WERI-Rb-1 (cell line): ENCODE results near the gene HPCAL4.

Source experiments
- DNase-seq: peaks from one replicate; pipeline ENCODE4 v3.0.0-alpha.2; 2020
- H3K27ac ChIP-seq: fragments of 250-450 bp; sonication (Bioruptor Pico); 2 replicates; pipeline ENCODE4 v1.5.1; 2020; ENCODE audit warnings: mild to moderate bottlenecking, moderate library complexity
- H3K27me3 ChIP-seq: fragments of 250-450 bp; sonication (Bioruptor Pico); 2 replicates; pipeline ENCODE4 v1.5.1; 2021; ENCODE audit warnings: mild to moderate bottlenecking, low read depth, moderate library complexity; ENCODE audit not compliant: insufficient read depth, severe bottlenecking
- H3K36me3 ChIP-seq: fragments of 250-450 bp; sonication (Bioruptor Pico); 2 replicates; pipeline ENCODE4 v1.5.1; 2020; ENCODE audit warnings: mild to moderate bottlenecking, moderate library complexity
- H3K4me3 ChIP-seq: 2 replicates; pipeline ENCODE4 v1.5.1; 2011; ENCODE audit warnings: low read depth, mild to moderate bottlenecking, control low read depth, low read length
- H3K9me3 ChIP-seq: fragments of 250-450 bp; sonication (Bioruptor Pico); 2 replicates; pipeline ENCODE4 v1.5.1; 2021; ENCODE audit warnings: mild to moderate bottlenecking, moderate library complexity; ENCODE audit not compliant: severe bottlenecking
- CTCF ChIP-seq: IDR thresholded peaks from 2 replicates; pipeline ENCODE4 v1.5.1; 2011; ENCODE audit warnings: low read depth, mild to moderate bottlenecking, control low read depth, inconsistent platforms, low read length

HPCAL4 gene

GRCh38 chr1:39691383-39692151, at the start of gene HPCAL4:
Gene HPCAL4, minus strand, starts transcription at chr1:39691433. Its CDS starts 6,830 bp downstream, at chr1:39684603.
- peak; percentile 96 for DNase-seq
- H3K9me3 ChIP-seq = no peaks in the 10 kb centered on the region
- H3K4me3 ChIP-seq = peak within 1 kb of the TSS; percentile 48
- no peak for TF ChIP-seq CTCF
- H3K27me3 ChIP-seq = peaks cover 15% of the 10 kb centered on the region
- H3K27ac ChIP-seq = no peak within 1 kb of the TSS
- H3K36me3 ChIP-seq = no peaks in the 10 kb centered on the region

GRCh38 chr1:39738622-39739366, 47.6 kb upstream of the HPCAL4 start, which contains the start of gene PPIE:
Gene PPIE, plus strand, starts transcription at chr1:39738882. Its CDS starts 19 bp downstream, at chr1:39738901.
- H3K9me3 ChIP-seq = peaks cover 7% of the 10 kb centered on the region
- peaks cover 24% of the 10 kb centered on the region for H3K36me3 ChIP-seq
- H3K4me3 ChIP-seq = peak within 1 kb of the TSS; percentile 95
- peak; percentile 94 for DNase-seq
- peak within 1 kb of the TSS; percentile 79 for H3K27ac ChIP-seq
- TF ChIP-seq CTCF = no peak
- no peaks in the 10 kb centered on the region for H3K27me3 ChIP-seq

GRCh38 chr1:39737546-39738169, 46.4 kb upstream of the HPCAL4 start:
- H3K27ac ChIP-seq = no peak overlapping the region
- peaks cover 7% of the 10 kb centered on the region for H3K9me3 ChIP-seq
- no peak overlapping the region for H3K4me3 ChIP-seq
- peaks cover 15% of the 10 kb centered on the region for H3K36me3 ChIP-seq
- no peaks in the 10 kb centered on the region for H3K27me3 ChIP-seq
- DNase-seq = no peak
- no peak for TF ChIP-seq CTCF

- no peak for TF ChIP-seq CTCF
- DNase-seq = no peak
- Histone ChIP-seq H3K27ac (no peak overlapping the region), H3K9me3 (peaks cover 7% of the 10 kb centered on the region), H3K36me3 (peaks cover 3% of the 10 kb centered on the region), H3K27me3 (no peaks in the 10 kb centered on the region), H3K4me3 (no peak overlapping the region)
Observed at GRCh38 chr1:39735731-39736130, 44.5 kb upstream of the HPCAL4 start.

GRCh38 chr1:39733161-39733560, 41.9 kb upstream of the HPCAL4 start:
- Histone ChIP-seq H3K27ac (no peak overlapping the region), H3K27me3 (no peaks in the 10 kb centered on the region), H3K36me3 (no peaks in the 10 kb centered on the region), H3K4me3 (no peak overlapping the region), H3K9me3 (peaks cover 3% of the 10 kb centered on the region)
- DNase-seq = no peak
- TF ChIP-seq CTCF = no peak
